SK-N-SH (cell line): ENCODE results near the gene SLC25A18. TPM values are rescaled to one million over a fixed set of nuclear protein-coding genes. Genes with fewer than 3 reads are reported as not detected.

Experiments used
- CTCF ChIA-PET: fragments of 300-600, 350-600 bp; formaldehyde crosslinking; extraction: SDS; loops from one replicate; lab custom pipeline; 2021; lab: Yijun Ruan, JAX
- POLR2A ChIA-PET: fragments of 350-600 bp; sonication (Branson Sonifier 250); formaldehyde crosslinking; extraction: SDS; loops from one replicate; lab custom pipeline; 2020; ENCODE audit warnings: antibody characterized with exemption, inconsistent platforms; lab: Yijun Ruan, JAX
- DNase-seq: peaks from one replicate; pipeline ENCODE4 v3.0.0; 2012
- H2AFZ ChIP-seq: fragments of 200-600 bp; sonication (generic); 2 replicates; pipeline ENCODE4 v1.8.1; 2016; ENCODE audit warnings: antibody characterized with exemption, mild to moderate bottlenecking, low read depth
- H3F3A ChIP-seq: fragments of 200-600 bp; sonication (generic); replicated peaks from 2 replicates; pipeline ENCODE3; 2016; ENCODE audit warnings: antibody characterized with exemption, mild to moderate bottlenecking; ENCODE audit not compliant: insufficient read depth
- H3K27ac ChIP-seq, 2 experiments: fragments of 200-500 bp in 1 of 2; fragments of 200-600 bp in 1 of 2; sonication (Bioruptor generic) in 1 of 2; sonication (generic), shearing (Covaris generic) in 1 of 2; 2 replicates each; pipeline versions ENCODE4 v1.5.1 to v1.6.1; 2014 to 2016; ENCODE audit warnings: low read depth in 2 of 2, inconsistent platforms in 1 of 2, low read length in 1 of 2, mild to moderate bottlenecking in 1 of 2, mixed read lengths in 1 of 2
- H3K27me3 ChIP-seq: fragments of 200-600 bp; sonication (generic), shearing (Covaris generic); 2 replicates; pipeline ENCODE4 v1.6.1; 2016; ENCODE audit warnings: mixed run types; ENCODE audit not compliant: insufficient read depth
- H3K36me3 ChIP-seq, 2 experiments: fragments of 200-500 bp in 1 of 2; fragments of 200-600 bp in 1 of 2; sonication (Bioruptor generic) in 1 of 2; sonication (generic) in 1 of 2; replicated peaks in 1 of 2; 2 replicates each; pipeline versions ENCODE3 to v1.5.1; 2014 to 2016; ENCODE audit warnings: low read length in 1 of 2, mild to moderate bottlenecking in 1 of 2; ENCODE audit not compliant: insufficient read depth in 2 of 2, control insufficient read depth in 1 of 2
- H3K4me1 ChIP-seq, 2 experiments: fragments of 200-500 bp in 1 of 2; fragments of 200-600 bp in 1 of 2; sonication (Bioruptor generic) in 1 of 2; sonication (generic), shearing (Covaris generic) in 1 of 2; 2 replicates each; pipeline versions ENCODE4 v1.5.1 to v1.6.1; 2014 to 2016; ENCODE audit warnings: low read depth in 1 of 2, low read length in 1 of 2, mixed run types in 1 of 2; ENCODE audit not compliant: insufficient read depth in 2 of 2, control insufficient read depth in 1 of 2
- H3K4me2 ChIP-seq: fragments of 200-600 bp; sonication (generic), shearing (Covaris generic); 2 replicates; pipeline ENCODE4 v1.6.1; 2017; ENCODE audit warnings: mixed run types
- H3K4me3 ChIP-seq, 2 experiments: fragments of 200-500 bp in 1 of 2; fragments of 200-600 bp in 1 of 2; sonication (Bioruptor generic) in 1 of 2; sonication (generic), shearing (Covaris generic) in 1 of 2; 2 replicates each; pipeline versions ENCODE4 v1.5.1 to v1.8.1; 2014 to 2016; ENCODE audit warnings: low read depth in 2 of 2, inconsistent platforms in 1 of 2, low read length in 1 of 2, mild to moderate bottlenecking in 1 of 2, mixed read lengths in 1 of 2, moderate library complexity in 1 of 2
- H3K79me2 ChIP-seq: fragments of 200-600 bp; sonication (generic); 2 replicates; pipeline ENCODE4 v1.8.1; 2017; ENCODE audit warnings: mild to moderate bottlenecking; ENCODE audit not compliant: insufficient read depth
- H3K9ac ChIP-seq: fragments of 200-600 bp; sonication (generic); 2 replicates; pipeline ENCODE4 v1.6.1; 2017; ENCODE audit warnings: mixed run types
- H3K9me2 ChIP-seq: fragments of 200-600 bp; sonication (generic); 2 replicates; pipeline ENCODE4 v1.6.1; 2017; ENCODE audit warnings: mixed run types
- H3K9me3 ChIP-seq: fragments of 200-600 bp; sonication (generic); 2 replicates; pipeline ENCODE4 v1.6.1; 2017; ENCODE audit warnings: mixed run types, mild to moderate bottlenecking, moderate library complexity
- H4K20me1 ChIP-seq: fragments of 200-600 bp; sonication (generic); 2 replicates; pipeline ENCODE4 v1.6.1; 2017; ENCODE audit warnings: mild to moderate bottlenecking, mixed run types; ENCODE audit not compliant: insufficient read depth
- CHD2 ChIP-seq: fragments of 150-350 bp; IDR thresholded peaks from 2 replicates; pipeline ENCODE4 v1.6.1; 2018; ENCODE audit warnings: low read length; ENCODE audit not compliant: partially characterized antibody
- ELF1 ChIP-seq: IDR thresholded peaks from 2 replicates; pipeline ENCODE4 v1.4.0; 2012
- FOXM1 ChIP-seq: IDR thresholded peaks from 2 replicates; pipeline ENCODE4 v1.4.0; 2012; ENCODE audit warnings: low read depth, mild to moderate bottlenecking
- GABPA ChIP-seq: IDR thresholded peaks from 2 replicates; pipeline ENCODE4 v1.4.0; 2012; ENCODE audit warnings: low read depth, mild to moderate bottlenecking
- GATA2 ChIP-seq: sonication (generic); formaldehyde crosslinking; IDR thresholded peaks from 2 replicates; pipeline ENCODE4 v1.5.0; 2020; ENCODE audit warnings: mild to moderate bottlenecking, missing genetic modification reagents
- IRF3 ChIP-seq: fragments of 150-350 bp; IDR thresholded peaks from 2 replicates; pipeline ENCODE4 v1.6.1; 2016; ENCODE audit warnings: mild to moderate bottlenecking, low read depth, low read length
- MAX ChIP-seq: IDR thresholded peaks from 2 replicates; pipeline ENCODE4 v1.4.0; 2012; ENCODE audit warnings: low read depth
- MEF2A ChIP-seq: IDR thresholded peaks from 2 replicates; pipeline ENCODE4 v1.4.0; 2012; ENCODE audit warnings: low read depth, borderline replicate concordance
- MXI1 ChIP-seq: IDR thresholded peaks from 2 replicates; pipeline ENCODE4 v1.6.1; 2012; ENCODE audit warnings: mild to moderate bottlenecking, low read depth, low read length, improper control_type of control experiment
- NRF1 ChIP-seq: IDR thresholded peaks from 2 replicates; pipeline ENCODE4 v1.6.1; 2012; ENCODE audit warnings: low read depth, mild to moderate bottlenecking, low read length
- POLR2AphosphoS5 ChIP-seq: IDR thresholded peaks from 2 replicates; pipeline ENCODE4 v1.6.1; 2012; ENCODE audit warnings: low read depth, low read length
- RAD21 ChIP-seq: IDR thresholded peaks from 2 replicates; pipeline ENCODE4 v1.6.1; 2012; ENCODE audit warnings: mild to moderate bottlenecking, low read length
- RCOR1 ChIP-seq: fragments of 150-350 bp; IDR thresholded peaks from 2 replicates; pipeline ENCODE4 v1.6.1; 2017; ENCODE audit warnings: antibody characterized with exemption, low read length
- RXRA ChIP-seq: IDR thresholded peaks from 2 replicates; pipeline ENCODE4 v1.4.0; 2012; ENCODE audit warnings: low read depth, mild to moderate bottlenecking, borderline replicate concordance
- SIN3A ChIP-seq: IDR thresholded peaks from 2 replicates; pipeline ENCODE4 v1.6.1; 2012; ENCODE audit warnings: low read depth, mild to moderate bottlenecking, low read length, moderate library complexity, borderline replicate concordance
- TAF1 ChIP-seq: IDR thresholded peaks from 2 replicates; pipeline ENCODE4 v1.6.1; 2012; ENCODE audit warnings: low read depth, mild to moderate bottlenecking, low read length, moderate library complexity, borderline replicate concordance
- TEAD4 ChIP-seq: IDR thresholded peaks from 2 replicates; pipeline ENCODE4 v1.4.0; 2012; ENCODE audit warnings: mild to moderate bottlenecking, borderline replicate concordance; ENCODE audit not compliant: insufficient read depth
- USF1 ChIP-seq: IDR thresholded peaks from 2 replicates; pipeline ENCODE4 v1.4.0; 2012; ENCODE audit warnings: low read depth, borderline replicate concordance
- USF2 ChIP-seq: fragments of 150-350 bp; IDR thresholded peaks from 2 replicates; pipeline ENCODE4 v1.6.1; 2017; ENCODE audit warnings: antibody characterized with exemption, low read length, low read depth, borderline replicate concordance
- YY1 ChIP-seq: IDR thresholded peaks from 2 replicates; pipeline ENCODE4 v1.4.0; 2012; ENCODE audit warnings: low read depth, mild to moderate bottlenecking
- WGBS: methylation state at CpG from one replicate; pipeline ENCODE4 v1.1.6; 2017; ENCODE audit warnings: low lambda C conversion rate; 5-methylcytosine and 5-hydroxymethylcytosine counted together
- polyA plus RNA-seq, 3 experiments: library from polyadenylated mRNA; depleted of rRNA; stranded (reverse); fragments of >200 nt; gene quantifications; 2 replicates each; pipeline ENCODE4 v1.2.3, GENCODE V29; 2012

SLC25A18 gene
- polyA plus RNA-seq, 1 of the 3 experiments (the other 2 are of a cell fraction): 0.02 TPM

- Histone ChIP-seq H3K9me2 (no peaks in the 10 kb centered on the region), H3K9me3 (no peaks in the 10 kb centered on the region), H3K27ac (peak within 1 kb of the TSS; percentile 72 to 89), H3K79me2 (peaks cover 68% of the 10 kb centered on the region), H3K4me3 (peak within 1 kb of the TSS; percentile 73 to 98), H3K4me2 (peak within 1 kb of the TSS; percentile 91), H3K36me3 (peaks cover 0 to 14% of the 10 kb centered on the region in 2 experiments), H3K9ac (peak within 1 kb of the TSS; percentile 98), H2AFZ (peak within 1 kb of the TSS; percentile 75), H3K4me1 (peaks cover 0 to 19% of the 10 kb centered on the region in 2 experiments; a peak in 1 of 4 replicates), H3F3A (peaks cover 25% of the 10 kb centered on the region), H4K20me1 (peaks cover 18% of the 10 kb centered on the region), H3K27me3 (no peaks in the 10 kb centered on the region)
- peak; percentile 95 for DNase-seq
- WGBS: under 1% methylated on average over 33 of the region's 45 CpGs
- POLR2A ChIA-PET: no interaction called here
- TF ChIP-seq USF2 (peak; percentile 94), RXRA (no peak), FOXM1 (no peak), SIN3A (peak; percentile 12; the same call in 1 of the 2 replicates), TEAD4 (no peak), USF1 (peak; percentile 98), MXI1 (peak; percentile 73), IRF3 (no peak), ELF1 (peak; percentile 88), YY1 (no peak), GABPA (peak; percentile 94), TAF1 (peak; percentile 45), POLR2AphosphoS5 (peak; percentile 71), NRF1 (peak; percentile 45; the same call in 1 of the 2 replicates), GATA2 (CRISPR knock-in tag) (0 out of 2 replicates have a peak, but pooled peaks have one; percentile 6), MEF2A (no peak), RAD21 (peak; percentile 12; the same call in 1 of the 2 replicates), MAX (peak; percentile 63; the same call in 1 of the 2 replicates), RCOR1 (no peak; the same call in 1 of the 2 replicates), CHD2 (peak; percentile 64)
- CTCF ChIA-PET: interaction anchor here (0.7 kb wide), 1 partner anchor 63 kb away, joined by 3 read pairs; no protein-coding TSS in a partner anchor
These were observed 65.3 kb downstream of the SLC25A18 start, which contains the start of gene ATP6V1E1 for GRCh38 chr22:17628406-17629172. TSS of gene ATP6V1E1 (minus strand) at chr22:17628749. CDS start at chr22:17628635, 114 bp downstream.
